Measurements from ENCODE around the gene NACC2.
A peak's percentile ranks its signal among the peaks of the same experiment; 100 is the strongest.

Gene NACC2

DNA sequence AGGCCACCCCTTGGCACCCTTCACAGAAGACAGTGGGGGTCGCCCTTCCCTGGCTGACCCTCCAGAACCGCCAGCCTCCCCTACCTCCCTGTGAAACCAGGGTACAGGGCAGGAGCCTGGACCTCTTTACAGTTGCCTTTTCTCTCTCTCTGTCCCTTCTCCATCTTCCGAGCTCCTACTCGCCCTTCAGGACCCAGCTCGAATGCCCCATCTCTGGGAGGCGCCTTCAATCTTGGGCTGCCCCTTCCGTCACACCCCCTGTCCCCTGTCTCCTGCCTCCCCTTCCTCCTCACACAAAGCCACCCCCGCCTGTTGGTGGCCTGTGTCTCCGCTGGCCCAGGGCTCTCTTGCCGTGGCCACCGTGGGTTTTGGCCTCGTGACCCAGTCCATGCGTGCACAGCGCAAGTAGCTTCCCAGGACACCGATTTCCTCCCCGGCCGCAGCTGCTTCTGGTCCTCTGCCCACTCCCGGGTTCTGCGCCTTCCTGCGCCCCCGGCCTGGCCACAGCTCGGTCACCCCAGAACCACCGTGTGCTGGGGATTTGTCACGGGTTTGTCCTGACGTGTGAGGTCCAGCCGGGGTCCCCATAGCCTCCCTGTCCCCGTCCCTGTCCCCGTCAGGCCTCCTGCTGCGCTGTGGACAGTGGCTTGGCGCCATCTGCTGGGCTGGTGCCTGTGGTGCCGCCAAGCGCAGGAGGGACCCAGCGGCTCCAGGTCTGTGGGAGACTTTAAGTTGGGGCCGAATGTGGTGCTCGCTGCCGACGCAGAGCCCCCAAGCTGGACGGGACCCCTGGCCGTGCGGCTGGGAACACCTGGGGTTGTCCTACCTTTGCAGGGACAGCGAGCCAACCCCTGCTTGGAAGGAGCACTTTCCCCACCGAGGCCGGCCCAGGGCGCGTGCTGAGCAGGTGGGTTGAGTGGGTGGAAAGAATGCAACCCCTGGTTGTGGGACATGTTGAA is 27.6 kb upstream of the NACC2 start:
- Histone ChIP-seq H3K9ac (no peak overlapping the region), H3K4me1 (ENCODE audit: low read depth, poor library complexity, severe bottlenecking) (no peaks in the 10 kb centered on the region), H3K79me2 (ENCODE audit: insufficient read depth, low read depth) (no peaks in the 10 kb centered on the region), H3K27ac (no peak overlapping the region), H4K20me1 (ENCODE audit: insufficient read depth) (no peaks in the 10 kb centered on the region), H2AFZ (ENCODE audit: low read depth) (no peak overlapping the region), H3K27me3 (ENCODE audit: insufficient read depth, low read depth) (peaks cover 46% of the 10 kb centered on the region), H3K4me2 (no peak overlapping the region), H3K36me3 (ENCODE audit: insufficient read depth) (no peaks in the 10 kb centered on the region), H3K4me3 (IDR thresholded peaks at IDR 0.05; ENCODE audit: insufficient read depth, low read depth, low read length) (no peak overlapping the region)
- TF ChIP-seq, protein P1, sequence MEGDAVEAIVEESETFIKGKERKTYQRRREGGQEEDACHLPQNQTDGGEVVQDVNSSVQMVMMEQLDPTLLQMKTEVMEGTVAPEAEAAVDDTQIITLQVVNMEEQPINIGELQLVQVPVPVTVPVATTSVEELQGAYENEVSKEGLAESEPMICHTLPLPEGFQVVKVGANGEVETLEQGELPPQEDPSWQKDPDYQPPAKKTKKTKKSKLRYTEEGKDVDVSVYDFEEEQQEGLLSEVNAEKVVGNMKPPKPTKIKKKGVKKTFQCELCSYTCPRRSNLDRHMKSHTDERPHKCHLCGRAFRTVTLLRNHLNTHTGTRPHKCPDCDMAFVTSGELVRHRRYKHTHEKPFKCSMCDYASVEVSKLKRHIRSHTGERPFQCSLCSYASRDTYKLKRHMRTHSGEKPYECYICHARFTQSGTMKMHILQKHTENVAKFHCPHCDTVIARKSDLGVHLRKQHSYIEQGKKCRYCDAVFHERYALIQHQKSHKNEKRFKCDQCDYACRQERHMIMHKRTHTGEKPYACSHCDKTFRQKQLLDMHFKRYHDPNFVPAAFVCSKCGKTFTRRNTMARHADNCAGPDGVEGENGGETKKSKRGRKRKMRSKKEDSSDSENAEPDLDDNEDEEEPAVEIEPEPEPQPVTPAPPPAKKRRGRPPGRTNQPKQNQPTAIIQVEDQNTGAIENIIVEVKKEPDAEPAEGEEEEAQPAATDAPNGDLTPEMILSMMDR (conservative IDR thresholded peaks at IDR 0.05; ENCODE audit: low read depth, low read length), result peak; percentile 90

DNA sequence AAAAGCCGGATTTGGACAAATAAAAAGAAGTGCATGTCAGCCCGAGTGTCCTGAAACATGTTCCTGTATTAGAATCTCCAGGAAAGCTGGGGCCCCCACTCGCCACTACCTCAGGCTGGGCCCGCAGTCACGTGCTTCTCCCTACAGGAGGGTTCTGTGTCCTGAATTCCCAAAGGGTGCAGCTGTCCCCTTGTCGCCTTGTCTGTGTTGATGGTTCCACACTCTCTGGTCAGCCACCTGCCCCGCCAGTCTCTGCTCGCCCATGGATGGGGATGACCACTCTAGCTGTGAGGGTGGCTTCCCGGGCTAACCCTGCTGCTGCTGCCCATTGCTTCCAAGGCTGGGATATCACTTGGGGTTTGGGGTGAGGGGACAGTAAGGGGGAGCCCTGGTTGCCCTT is 26.7 kb upstream of the NACC2 start:
- Histone ChIP-seq H3K36me3 (ENCODE audit: insufficient read depth) (no peaks in the 10 kb centered on the region), H3K27ac (no peak overlapping the region), H2AFZ (ENCODE audit: low read depth) (no peak overlapping the region)

DNA sequence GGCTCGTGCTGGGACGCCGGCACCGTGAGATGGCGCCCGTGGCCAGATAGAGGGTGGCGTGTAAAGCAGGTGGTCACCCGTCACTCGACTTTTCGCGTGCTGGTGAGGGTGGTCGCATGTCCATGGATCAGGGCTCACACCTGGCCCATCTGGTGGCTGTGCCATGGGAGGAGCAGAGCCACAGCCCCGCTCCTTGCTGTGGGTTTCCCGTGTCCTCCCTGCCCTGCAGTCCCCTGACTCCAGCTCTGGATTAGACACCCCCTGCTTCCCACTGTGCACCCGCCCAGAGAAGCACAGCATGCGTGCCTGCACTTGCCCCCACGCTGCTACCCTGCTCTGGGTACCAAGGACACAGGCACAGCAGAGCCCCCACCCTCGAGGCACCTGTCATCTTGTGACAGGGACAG is 25.4 kb upstream of the NACC2 start:
- H3K9ac ChIP-seq, result no peak overlapping the region
- peaks cover 24% of the 10 kb centered on the region for H3K27me3 ChIP-seq (ENCODE audit: insufficient read depth, low read depth)
- peaks cover 6% of the 10 kb centered on the region for H3K4me1 ChIP-seq (ENCODE audit: low read depth, poor library complexity, severe bottlenecking)
- H3K27ac ChIP-seq, result no peak overlapping the region
- TF ChIP-seq, protein P1 (conservative IDR thresholded peaks at IDR 0.05; ENCODE audit: low read depth, low read length), result no peak
- H3K4me2 ChIP-seq, result no peak overlapping the region
- H4K20me1 ChIP-seq (ENCODE audit: insufficient read depth), result no peaks in the 10 kb centered on the region
- no peak overlapping the region for H2AFZ ChIP-seq (ENCODE audit: low read depth)
- no peak overlapping the region for H3K4me3 ChIP-seq (IDR thresholded peaks at IDR 0.05; ENCODE audit: insufficient read depth, low read depth, low read length)
- no peaks in the 10 kb centered on the region for H3K79me2 ChIP-seq (ENCODE audit: insufficient read depth, low read depth)
- H3K36me3 ChIP-seq (ENCODE audit: insufficient read depth), result no peaks in the 10 kb centered on the region

More for the DNA sequence above, 26.7 kb upstream of the NACC2 start:
- Histone ChIP-seq H3K4me3 (IDR thresholded peaks at IDR 0.05; ENCODE audit: insufficient read depth, low read depth, low read length) (no peak overlapping the region), H3K79me2 (ENCODE audit: insufficient read depth, low read depth) (no peaks in the 10 kb centered on the region), H4K20me1 (ENCODE audit: insufficient read depth) (no peaks in the 10 kb centered on the region), H3K4me1 (ENCODE audit: low read depth, poor library complexity, severe bottlenecking) (peaks cover 6% of the 10 kb centered on the region), H3K27me3 (ENCODE audit: insufficient read depth, low read depth) (peaks cover 37% of the 10 kb centered on the region), H3K9ac (no peak overlapping the region), H3K4me2 (no peak overlapping the region)
- TF ChIP-seq, protein P1 (conservative IDR thresholded peaks at IDR 0.05; ENCODE audit: low read depth, low read length), result no peak

DNA sequence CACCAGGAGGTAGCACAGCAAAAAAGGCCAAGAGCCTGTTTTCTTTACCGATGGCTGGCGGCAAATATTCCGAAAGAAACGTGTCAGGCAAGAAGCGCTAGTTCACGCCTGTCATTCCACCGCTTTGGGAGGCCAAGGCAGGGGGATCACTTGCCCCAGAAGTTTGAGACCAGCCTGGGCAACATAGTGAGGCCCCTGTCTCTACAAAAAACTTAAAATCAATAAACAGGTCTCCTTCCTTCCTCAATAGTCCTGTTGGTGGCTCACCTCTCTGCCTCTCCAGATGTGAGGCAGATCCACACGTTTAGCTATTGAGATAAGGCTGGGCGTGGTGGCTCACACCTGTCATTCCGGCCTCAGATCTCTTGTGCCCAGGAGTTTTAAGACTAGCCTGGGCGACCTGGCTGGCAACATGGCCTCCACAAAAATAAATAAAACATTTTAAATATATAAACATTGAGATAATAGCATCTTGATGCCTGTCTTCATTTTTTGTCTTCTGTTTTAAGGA is 24.8 kb upstream of the NACC2 start:
- Histone ChIP-seq H3K27me3 (ENCODE audit: insufficient read depth, low read depth) (peaks cover 19% of the 10 kb centered on the region), H3K27ac (no peak overlapping the region), H3K4me3 (IDR thresholded peaks at IDR 0.05; ENCODE audit: insufficient read depth, low read depth, low read length) (no peak overlapping the region), H4K20me1 (ENCODE audit: insufficient read depth) (no peaks in the 10 kb centered on the region), H3K79me2 (ENCODE audit: insufficient read depth, low read depth) (no peaks in the 10 kb centered on the region), H2AFZ (ENCODE audit: low read depth) (no peak overlapping the region), H3K4me2 (peak overlapping the region; percentile 48), H3K9ac (peak overlapping the region; percentile 85; the same call in 1 of the 2 replicates), H3K4me1 (ENCODE audit: low read depth, poor library complexity, severe bottlenecking) (peaks cover 6% of the 10 kb centered on the region), H3K36me3 (ENCODE audit: insufficient read depth) (no peaks in the 10 kb centered on the region)
- TF ChIP-seq, protein P1 (conservative IDR thresholded peaks at IDR 0.05; ENCODE audit: low read depth, low read length), result no peak

Measured in KMS-11 (cell line).